ENCODE data around the gene VLDLR.

VLDLR gene

GRCh38 chr9:2622461-2623287, 1.1 kb downstream of the VLDLR start:
- no peak for DNase-seq

- no peak for DNase-seq
Measured at GRCh38 chr9:2623288-2624050, 1.9 kb downstream of the VLDLR start.

- DNase-seq = no peak
Measured at GRCh38 chr9:2624051-2624682, 2.6 kb downstream of the VLDLR start.

GRCh38 chr9:2625427-2625826, 3.8 kb downstream of the VLDLR start:
- no peak for DNase-seq

GRCh38 chr9:2628919-2629318, 7.3 kb downstream of the VLDLR start:
- DNase-seq = no peak

GRCh38 chr9:2630158-2630557, 8.6 kb downstream of the VLDLR start:
- DNase-seq = no peak

GRCh38 chr9:2631263-2631662, 9.7 kb downstream of the VLDLR start:
- DNase-seq = no peak

- DNase-seq = no peak
Measured at GRCh38 chr9:2634153-2634552, 12.6 kb downstream of the VLDLR start.

GRCh38 chr9:2634818-2635217, 13.2 kb downstream of the VLDLR start:
- DNase-seq = no peak

- DNase-seq = no peak
Measured at GRCh38 chr9:2635922-2636321, 14.3 kb downstream of the VLDLR start.

- no peak for DNase-seq
Measured at GRCh38 chr9:2637390-2637789, 15.8 kb downstream of the VLDLR start.

GRCh38 chr9:2638871-2639673, 17.5 kb downstream of the VLDLR start:
- no peak for DNase-seq

GRCh38 chr9:2639786-2640185, 18.2 kb downstream of the VLDLR start:
- no peak for DNase-seq

- no peak for DNase-seq
Measured at GRCh38 chr9:2640570-2640969, 19.0 kb downstream of the VLDLR start.

GRCh38 chr9:2641033-2641432, 19.4 kb downstream of the VLDLR start:
- DNase-seq = no peak

GRCh38 chr9:2642068-2642467, 20.5 kb downstream of the VLDLR start:
- no peak for DNase-seq

- DNase-seq = no peak
Measured at GRCh38 chr9:2645569-2645968, 24.0 kb downstream of the VLDLR start.

GRCh38 chr9:2655411-2655901, 33.9 kb downstream of the VLDLR start:
- DNase-seq = no peak

GRCh38 chr9:2657427-2657826, 35.8 kb downstream of the VLDLR start:
- DNase-seq = no peak

- no peak for DNase-seq
Measured at GRCh38 chr9:2662496-2662895, 40.9 kb downstream of the VLDLR start.

- DNase-seq = peak; percentile 28
Measured at GRCh38 chr9:2663461-2664173, 42.0 kb downstream of the VLDLR start.
